ENCODE data around the gene AUTS2. TPM values are rescaled to one million over a fixed set of nuclear protein-coding genes. Genes with fewer than 3 reads are reported as not detected.

Gene AUTS2
- total and polyA plus RNA-seq, 2 experiments from 2014 or later, result 32.0 to 91.0 TPM

- ATAC-seq, result no peak
- H3K4me3 Mint-ChIP-seq, result no peak overlapping the region
These were observed 749.4 kb downstream of the AUTS2 start for GRCh38 chr7:70347463-70348254.

More at GRCh38 chr7:70347463-70348254, 749.4 kb downstream of the AUTS2 start:
- H3K9me3 Mint-ChIP-seq, result no peaks in the 10 kb centered on the region
- H2AFZ ChIP-seq, result no peak overlapping the region
- H3K4me2 ChIP-seq, result no peak overlapping the region
- no peaks in the 10 kb centered on the region for H3K79me2 ChIP-seq (replicated peaks; ENCODE audit: insufficient read depth)
- H3K27me3 Mint-ChIP-seq (ENCODE audit: insufficient read depth, low read depth, poor library complexity), result no peaks in the 10 kb centered on the region
- no peak for DNase-seq (ENCODE audit: low spot score)
- no peaks in the 10 kb centered on the region for H3K4me1 Mint-ChIP-seq
- no peaks in the 10 kb centered on the region for H3K4me1 ChIP-seq (ENCODE audit: insufficient read depth)
- TF ChIP-seq EZH2 (IDR thresholded peaks at IDR 0.05; ENCODE audit: low read depth, unreplicated experiment), result no peak
- no peak for TF ChIP-seq ETS1 (IDR thresholded peaks at IDR 0.05)
- TF ChIP-seq JUNB (IDR thresholded peaks at IDR 0.05; ENCODE audit: unreplicated experiment), result no peak
- TF ChIP-seq ZNF114 (CRISPR knock-in tag; IDR thresholded peaks at IDR 0.05), result no peak
- no peak for TF ChIP-seq POLR2AphosphoS5 (IDR thresholded peaks at IDR 0.05; ENCODE audit: low read depth)
- TF ChIP-seq CTCF (conservative IDR thresholded peaks at IDR 0.05; ENCODE audit: low read depth in 2 of 2), result no peak
- TF ChIP-seq STAT1 (IDR thresholded peaks at IDR 0.05; ENCODE audit: unreplicated experiment), result no peak
- TF ChIP-seq REST (IDR thresholded peaks at IDR 0.05; ENCODE audit: unreplicated experiment), result no peak
- TF ChIP-seq EZH2phosphoT487 (IDR thresholded peaks at IDR 0.05; ENCODE audit: unreplicated experiment), result no peak
- TF ChIP-seq NANOG (IDR thresholded peaks at IDR 0.05; ENCODE audit: borderline replicate concordance), result no peak
- TF ChIP-seq CREB1 (CRISPR knock-in tag; IDR thresholded peaks at IDR 0.05; ENCODE audit: low read depth), result no peak
- H3K27me3 ChIP-seq (ENCODE audit: insufficient read depth), result no peaks in the 10 kb centered on the region
- no peak overlapping the region for H3K27ac ChIP-seq (ENCODE audit: low read depth)
- peaks cover 4% of the 10 kb centered on the region; the same call in 1 of the 2 replicates for H3K9me2 ChIP-seq (ENCODE audit: insufficient read depth)
- H3K36me3 ChIP-seq (ENCODE audit: insufficient read depth), result no peaks in the 10 kb centered on the region
- no peaks in the 10 kb centered on the region for H3K36me3 Mint-ChIP-seq (ENCODE audit: low read depth)
- H4K20me1 ChIP-seq (replicated peaks; ENCODE audit: insufficient read depth), result no peaks in the 10 kb centered on the region
- no peaks in the 10 kb centered on the region for H3F3A ChIP-seq (replicated peaks; ENCODE audit: low read depth)
- no peak overlapping the region for H3K4me3 ChIP-seq
- no peak overlapping the region for H3K27ac Mint-ChIP-seq

Data from GM23338 (cell line).